Measurements from ENCODE around the gene DKK1.

The DKK1 gene

GRCh38 chr10:52313933-52314821, at the start of gene DKK1:
Gene DKK1 (plus strand): TSS chr10:52314281. CDS start chr10:52314435, 154 bp downstream.
- peak in 1 of 2 donors; percentile 38 for DNase-seq

GRCh38 chr10:52265131-52265926, 48.8 kb upstream of the DKK1 start:
- no peak for DNase-seq

- no peak for DNase-seq
Observed at GRCh38 chr10:52266858-52267257, 47.2 kb upstream of the DKK1 start.

GRCh38 chr10:52268790-52269189, 45.3 kb upstream of the DKK1 start:
- no peak for DNase-seq

GRCh38 chr10:52269233-52269632, 44.8 kb upstream of the DKK1 start:
- DNase-seq = no peak

- no peak for DNase-seq
Observed at GRCh38 chr10:52276163-52276562, 37.9 kb upstream of the DKK1 start.

- no peak for DNase-seq
Observed at GRCh38 chr10:52276986-52277385, 37.1 kb upstream of the DKK1 start.

GRCh38 chr10:52279546-52279945, 34.5 kb upstream of the DKK1 start:
- DNase-seq = no peak

GRCh38 chr10:52280051-52280450, 34.0 kb upstream of the DKK1 start:
- no peak for DNase-seq

- DNase-seq = no peak
Observed at GRCh38 chr10:52283174-52283573, 30.9 kb upstream of the DKK1 start.

GRCh38 chr10:52284416-52285013, 29.6 kb upstream of the DKK1 start:
- no peak for DNase-seq

GRCh38 chr10:52287866-52288265, 26.2 kb upstream of the DKK1 start:
- no peak for DNase-seq

- no peak for DNase-seq
Observed at GRCh38 chr10:52297747-52298146, 16.3 kb upstream of the DKK1 start.

GRCh38 chr10:52300599-52301277, 13.3 kb upstream of the DKK1 start:
- DNase-seq = no peak

- peak in 1 of 2 donors; percentile 11 for DNase-seq
Observed at GRCh38 chr10:52308251-52309031, 5.6 kb upstream of the DKK1 start.

GRCh38 chr10:52312942-52313255, 1.2 kb upstream of the DKK1 start:
- no peak for DNase-seq

GRCh38 chr10:52313256-52313932, 687 bp upstream of the DKK1 start:
- no peak for DNase-seq

GRCh38 chr10:52314822-52315552, 906 bp downstream of the DKK1 start:
- no peak for DNase-seq

- no peak for DNase-seq
Observed at GRCh38 chr10:52316001-52316400, 1.9 kb downstream of the DKK1 start.

GRCh38 chr10:52316500-52316899, 2.4 kb downstream of the DKK1 start:
- DNase-seq = no peak

- DNase-seq = no peak
Observed at GRCh38 chr10:52318136-52318701, 4.1 kb downstream of the DKK1 start.

Data from stimulated activated CD4-positive, alpha-beta T cell treated with anti-CD3 and anti-CD28 coated beads, Interleukin-2, amount 100 ng/mL, for 24 hours (primary cell).